Caco-2 (cell line): ENCODE data around the gene NUP58. TPM values are rescaled to one million over a fixed set of nuclear protein-coding genes. Genes with fewer than 3 reads are reported as not detected.
A peak's percentile ranks its signal among the peaks of the same experiment; 100 is the strongest.
"Not testable (repeated sequence)": the region's sequence is repeated elsewhere in the genome, so short reads cannot be mapped to it uniquely, and the experiment has no call there.

Experiments used
- BruUV-seq: library from RNA; stranded (reverse); fragments of 400-500 nt; replicated peaks from 2 replicates; lab custom pipeline; 2021; lab: Mats Ljungman, UMichigan
- CTCF ChIA-PET: fragments of 300-600 bp; sonication (Branson Sonifier 250); formaldehyde crosslinking; loops from one replicate; lab custom pipeline; 2022; ENCODE audit warnings: antibody characterized with exemption; lab: Charles Lee
- POLR2A ChIA-PET: fragments of 300-600 bp; sonication (Branson Sonifier 250); formaldehyde crosslinking; loops from one replicate; lab custom pipeline; 2022; ENCODE audit warnings: antibody characterized with exemption; lab: Charles Lee
- DNase-seq, 2 experiments: peaks; one replicate each; pipeline versions ENCODE4 v3.0.0 to v3.0.0-alpha.2; 2020 to 2022
- H3K27me3 ChIP-seq: replicated peaks from 2 replicates; pipeline ENCODE4 v1.6.0; 2011; ENCODE audit warnings: low read length; ENCODE audit not compliant: control insufficient read depth, insufficient read depth
- H3K36me3 ChIP-seq: 2 replicates; pipeline ENCODE4 v1.5.1; 2011; ENCODE audit warnings: low read length; ENCODE audit not compliant: control insufficient read depth, insufficient read depth
- H3K4me1 ChIP-seq: fragments of 250-450 bp; sonication (Bioruptor Pico); 2 replicates; pipeline ENCODE4 v1.5.1; 2020; ENCODE audit warnings: mild to moderate bottlenecking
- H3K4me3 ChIP-seq: 2 replicates; pipeline ENCODE4 v1.5.1; 2011; ENCODE audit warnings: low read depth, mild to moderate bottlenecking, control low read depth, low read length
- H3K9me3 ChIP-seq: fragments of 250-450 bp; sonication (Bioruptor Pico); 2 replicates; pipeline ENCODE4 v1.5.1; 2020; ENCODE audit warnings: mild to moderate bottlenecking, moderate library complexity
- H3K27ac Mint-ChIP-seq: one replicate; pipeline ENCODE4 v1.8.0; 2022; ENCODE audit warnings: mixed read lengths; ENCODE audit not compliant: unreplicated experiment
- H3K27me3 Mint-ChIP-seq: one replicate; pipeline ENCODE4 v1.8.0; 2022; ENCODE audit warnings: mixed read lengths; ENCODE audit not compliant: insufficient read depth, unreplicated experiment
- H3K36me3 Mint-ChIP-seq: one replicate; pipeline ENCODE4 v1.8.0; 2022; ENCODE audit warnings: mild to moderate bottlenecking, mixed read lengths; ENCODE audit not compliant: insufficient read depth, unreplicated experiment
- H3K4me1 Mint-ChIP-seq: one replicate; pipeline ENCODE4 v1.8.0; 2022; ENCODE audit warnings: low read depth, mixed read lengths; ENCODE audit not compliant: unreplicated experiment
- H3K4me3 Mint-ChIP-seq: one replicate; pipeline ENCODE4 v1.8.0; 2022; ENCODE audit warnings: mild to moderate bottlenecking, moderate library complexity, mixed read lengths; ENCODE audit not compliant: unreplicated experiment
- H3K9me3 Mint-ChIP-seq: one replicate; pipeline ENCODE4 v1.8.0; 2022; ENCODE audit warnings: mixed read lengths; ENCODE audit not compliant: unreplicated experiment
- CTCF ChIP-seq, 2 experiments: fragments of 200-600 bp in 1 of 2; IDR thresholded peaks; 1 replicate in 1 of 2; 2 replicates in 1 of 2; pipeline versions ENCODE4 v1.5.1 to v1.8.0; 2011 to 2022; ENCODE audit warnings: antibody characterized with exemption in 1 of 2, control low read depth in 1 of 2, inconsistent platforms in 1 of 2, low read depth in 1 of 2, low read length in 1 of 2, mild to moderate bottlenecking in 1 of 2, moderate library complexity in 1 of 2; ENCODE audit not compliant: insufficient read depth in 1 of 2, severe bottlenecking in 1 of 2, unreplicated experiment in 1 of 2
- intact Hi-C: fragments of 100-400 bp; cut with micrococcal nuclease; formaldehyde crosslinking; loops from one replicate; pipeline ENCODE4 v1.10.0; 2022; ENCODE audit not compliant: unreplicated experiment
- total RNA-seq: library from RNA; stranded (reverse); gene quantifications from 2 replicates; pipeline ENCODE4 v1.2.3, GENCODE V29; 2022

NUP58 gene
- total RNA-seq, 1 experiment from 2014 or later, result 66.4 TPM

DNA sequence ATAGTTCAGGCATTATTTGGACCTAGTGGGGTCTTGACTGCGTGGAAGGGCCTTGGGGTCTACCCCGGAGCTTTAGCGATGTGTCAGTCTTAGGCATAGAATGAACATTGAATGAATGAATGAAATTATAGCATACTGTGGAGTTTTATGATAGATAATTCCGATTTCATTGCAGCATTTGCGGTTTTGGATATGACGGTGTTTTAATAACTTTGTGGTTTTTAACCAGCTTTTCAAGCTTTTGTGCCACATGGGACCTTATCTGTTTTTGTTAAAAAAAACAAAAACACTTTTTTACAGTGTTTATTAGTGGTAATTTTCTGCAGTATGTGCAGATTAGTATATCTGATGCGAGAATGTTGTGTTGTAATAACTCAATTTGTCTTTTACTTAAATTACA, 696 bp downstream of the NUP58 start:
- TF ChIP-seq CTCF (IDR thresholded peaks at IDR 0.05; ENCODE audit: insufficient read depth in 1 of 2, low read depth in 1 of 2, low read length in 1 of 2, severe bottlenecking in 1 of 2, unreplicated experiment in 1 of 2), result no peak
- no peak for DNase-seq
- intact Hi-C loops, result no loop called here
- TSS peak; percentile 65 for BruUV-seq
- CTCF ChIA-PET, result interaction anchor here (0.7 kb wide), 1 partner anchor 68 kb away, joined by 3 read pairs; no protein-coding TSS in a partner anchor
- Histone ChIP-seq H3K4me1 (peaks cover 13% of the 10 kb centered on the region), H3K9me3 (no peaks in the 10 kb centered on the region), H3K27me3 (no peaks in the 10 kb centered on the region), H3K4me3 (peak overlapping the region; percentile 99), H3K36me3 (0 out of 2 replicates have a peak, but pooled peaks cover 1% of the 10 kb centered on the region)
- H3K9me3 Mint-ChIP-seq, result no peaks in the 10 kb centered on the region
- peaks cover 2% of the 10 kb centered on the region for H3K27me3 Mint-ChIP-seq
- peak overlapping the region; percentile 86 for H3K27ac Mint-ChIP-seq
- H3K36me3 Mint-ChIP-seq, result peaks cover 47% of the 10 kb centered on the region
- H3K4me3 Mint-ChIP-seq, result peak overlapping the region; percentile 91
- H3K4me1 Mint-ChIP-seq, result peaks cover 23% of the 10 kb centered on the region
- POLR2A ChIA-PET, result interaction anchor here (0.6 kb wide), 2 partner anchors 27 to 31 kb away, joined by 5 to 7 read pairs; no protein-coding TSS in a partner anchor

- Mint-ChIP-seq H3K9me3 (no peaks in the 10 kb centered on the region), H3K4me3 (no peak overlapping the region), H3K27ac (no peak overlapping the region), H3K36me3 (peaks cover 81% of the 10 kb centered on the region), H3K4me1 (peaks cover 23% of the 10 kb centered on the region), H3K27me3 (no peaks in the 10 kb centered on the region)
- BruUV-seq, result no TSS peak
- H3K4me3 ChIP-seq, result no peak overlapping the region
- peaks cover 2% of the 10 kb centered on the region; the same call in 1 of the 2 replicates for H3K36me3 ChIP-seq
- no peak for TF ChIP-seq CTCF (IDR thresholded peaks at IDR 0.05; ENCODE audit: insufficient read depth in 1 of 2, low read depth in 1 of 2, low read length in 1 of 2, severe bottlenecking in 1 of 2, unreplicated experiment in 1 of 2)
- peaks cover 8% of the 10 kb centered on the region for H3K4me1 ChIP-seq
- CTCF ChIA-PET, result no interaction called here
- intact Hi-C loops, result no loop called here
- no peaks in the 10 kb centered on the region for H3K9me3 ChIP-seq
- no peaks in the 10 kb centered on the region for H3K27me3 ChIP-seq
- POLR2A ChIA-PET, result no interaction called here
- DNase-seq, result no peak
These were observed 5.4 kb downstream of the NUP58 start for GRCh38 chr13:25306671-25307464.

DNA sequence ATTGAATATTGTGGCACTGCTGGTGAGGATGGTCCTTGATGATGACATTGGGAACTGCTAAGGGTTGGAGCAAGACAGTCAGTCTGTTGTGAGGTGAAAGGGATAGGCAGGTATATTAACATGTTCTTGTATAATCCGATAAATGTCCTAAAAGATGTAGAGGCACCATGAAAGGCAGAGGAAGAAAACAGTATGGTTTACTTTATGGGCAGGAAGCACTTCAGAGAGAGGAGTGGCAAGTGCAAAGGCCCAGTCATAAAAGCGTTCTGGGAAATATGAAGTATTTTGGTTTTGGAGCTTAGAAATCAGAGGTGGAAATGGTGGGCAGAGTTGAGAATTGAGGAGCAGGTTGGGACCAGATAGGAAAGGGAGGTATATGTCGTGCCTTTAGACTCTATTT, 9.5 kb downstream of the NUP58 start:
- Mint-ChIP-seq H3K27ac (no peak overlapping the region), H3K36me3 (peaks cover 80% of the 10 kb centered on the region), H3K27me3 (no peaks in the 10 kb centered on the region), H3K4me3 (no peak overlapping the region), H3K9me3 (no peaks in the 10 kb centered on the region), H3K4me1 (no peaks in the 10 kb centered on the region)
- no TSS peak for BruUV-seq
- Histone ChIP-seq H3K36me3 (peaks cover 3% of the 10 kb centered on the region; the same call in 1 of the 2 replicates), H3K4me3 (no peak overlapping the region), H3K9me3 (no peaks in the 10 kb centered on the region), H3K4me1 (no peaks in the 10 kb centered on the region), H3K27me3 (no peaks in the 10 kb centered on the region)
- no peak for DNase-seq
- intact Hi-C loops, result no loop called here
- no peak for TF ChIP-seq CTCF (IDR thresholded peaks at IDR 0.05; ENCODE audit: insufficient read depth in 1 of 2, low read depth in 1 of 2, low read length in 1 of 2, severe bottlenecking in 1 of 2, unreplicated experiment in 1 of 2)
- POLR2A ChIA-PET, result no interaction called here
- CTCF ChIA-PET, result no interaction called here

GRCh38 chr13:25318946-25319345, 17.5 kb downstream of the NUP58 start:
- H3K9me3 Mint-ChIP-seq, H3K36me3 ChIP-seq, H3K27ac Mint-ChIP-seq, POLR2A ChIA-PET, H3K27me3 ChIP-seq, intact Hi-C loops, H3K4me3 Mint-ChIP-seq, H3K27me3 Mint-ChIP-seq, H3K9me3 ChIP-seq, CTCF ChIA-PET, BruUV-seq, H3K4me3 ChIP-seq, DNase-seq: not testable (repeated sequence)
- H3K36me3 Mint-ChIP-seq, result peaks cover 50% of the 10 kb centered on the region
- H3K4me1 Mint-ChIP-seq, result peaks cover 14% of the 10 kb centered on the region
- peaks cover 20% of the 10 kb centered on the region for H3K4me1 ChIP-seq
